Measurements from ENCODE around the gene CIDEA.
A peak's percentile ranks its signal among the peaks of the same experiment; 100 is the strongest.

Gene CIDEA

GRCh38 chr18:12253663-12254135 lies 462 bp upstream of the CIDEA start:
- ChIA-PET POLR2A (ENCODE audit: low non-redundant PET) (no interaction called here), CTCF (no interaction called here)
- no peak for TF ChIP-seq CTCF (conservative IDR thresholded peaks at IDR 0.05; ENCODE audit: low read depth)
- no peak overlapping the region for H3K27ac ChIP-seq
- no peak for DNase-seq (ENCODE audit: low spot score)

GRCh38 chr18:12254820-12255511 lies 805 bp downstream of the CIDEA start:
- no peak for TF ChIP-seq CTCF (conservative IDR thresholded peaks at IDR 0.05; ENCODE audit: low read depth)
- H3K27ac ChIP-seq = no peak overlapping the region
- ChIA-PET CTCF (interaction anchor here (0.6 to 1.7 kb wide), 3 partner anchors 17 to 21 kb away, joined by 3 to 8 read pairs (median 7); no protein-coding TSS in a partner anchor), POLR2A (ENCODE audit: low non-redundant PET) (no interaction called here)
- no peak for DNase-seq (ENCODE audit: low spot score)

- TF ChIP-seq CTCF (conservative IDR thresholded peaks at IDR 0.05; ENCODE audit: low read depth) = no peak
- ChIA-PET CTCF (interaction anchor here (1.7 kb wide), 1 partner anchor 16 kb away, joined by 8 read pairs; no protein-coding TSS in a partner anchor), POLR2A (ENCODE audit: low non-redundant PET) (no interaction called here)
- no peak overlapping the region for H3K27ac ChIP-seq
- peak; percentile 57 for DNase-seq (ENCODE audit: low spot score)
These were observed 1.5 kb downstream of the CIDEA start for GRCh38 chr18:12255626-12256026.

GRCh38 chr18:12256951-12257350 lies 2.8 kb downstream of the CIDEA start:
- TF ChIP-seq CTCF (conservative IDR thresholded peaks at IDR 0.05; ENCODE audit: low read depth) = no peak
- no peak overlapping the region for H3K27ac ChIP-seq
- CTCF ChIA-PET = interaction anchor here (1.7 kb wide), 1 partner anchor 15 kb away, joined by 8 read pairs; no protein-coding TSS in a partner anchor
- DNase-seq (ENCODE audit: low spot score) = no peak
- POLR2A ChIA-PET (ENCODE audit: low non-redundant PET) = no interaction called here

GRCh38 chr18:12257996-12258718 lies 4.0 kb downstream of the CIDEA start:
- TF ChIP-seq CTCF (conservative IDR thresholded peaks at IDR 0.05; ENCODE audit: low read depth) = no peak
- no peak for DNase-seq (ENCODE audit: low spot score)
- ChIA-PET POLR2A (ENCODE audit: low non-redundant PET) (no interaction called here), CTCF (interaction anchor here (0.6 to 1.3 kb wide), 2 partner anchors 14 to 92 kb away, joined by 3 to 4 read pairs; no protein-coding TSS in a partner anchor)
- H3K27ac ChIP-seq = no peak overlapping the region
